ENCODE data around the gene ZNF322.
A peak's percentile ranks its signal among the peaks of the same experiment; 100 is the strongest.
"Not testable (repeated sequence)": the region's sequence is repeated elsewhere in the genome, so short reads cannot be mapped to it uniquely, and the experiment has no call there.

ZNF322 gene

DNA sequence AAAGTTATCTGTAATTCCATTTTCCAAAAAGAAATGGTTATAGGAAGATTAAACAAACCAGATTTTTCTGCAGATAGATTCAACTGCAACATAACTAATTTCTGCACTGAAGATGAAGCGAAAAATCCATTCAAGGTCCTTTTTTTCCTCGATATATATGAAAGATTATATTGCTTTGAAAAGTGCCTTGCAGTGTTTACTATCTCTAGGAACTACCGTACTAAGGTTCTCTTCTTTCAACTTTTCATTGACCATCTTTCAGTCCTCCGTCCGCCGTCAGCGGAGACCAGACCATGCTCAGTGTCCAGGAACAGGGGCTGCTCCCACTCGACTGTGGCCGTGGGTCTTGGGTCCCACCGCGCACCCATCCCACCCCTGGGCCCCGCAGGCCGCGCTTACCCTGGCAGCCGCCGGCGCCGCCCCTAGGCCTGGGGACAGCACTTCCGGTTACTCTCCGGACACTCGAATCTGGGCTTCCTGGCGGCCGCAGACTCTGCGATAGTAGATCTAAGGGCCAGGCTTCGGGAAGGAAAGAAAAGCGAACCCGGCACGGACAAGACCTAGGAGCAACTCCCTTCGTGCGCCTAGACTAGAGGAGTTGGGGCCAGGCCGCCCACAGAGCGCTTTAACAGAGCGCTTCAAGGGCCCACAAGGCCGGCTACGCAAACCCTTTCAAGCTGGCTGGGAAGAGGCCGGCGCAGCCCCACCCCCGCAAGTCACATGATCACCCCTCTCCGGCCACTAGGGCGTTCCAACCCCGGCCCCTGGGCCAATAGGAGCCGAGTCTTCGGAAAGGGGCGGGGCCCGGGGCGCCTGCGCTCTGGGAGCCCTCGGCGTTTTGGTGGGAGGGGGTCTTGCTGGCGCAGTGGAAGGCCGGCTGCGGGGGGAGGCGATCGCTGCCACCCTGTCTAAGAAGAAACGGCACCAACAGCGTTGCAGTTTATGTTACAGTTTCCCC, at the start of gene ZNF322:
TSS of gene ZNF322 (minus strand) at position 705 of the 958 bp plus-strand sequence. CDS start 21,193 bp downstream, outside the sequence.
- peak; percentile 99 for DNase-seq (ENCODE audit: low spot score)

DNA sequence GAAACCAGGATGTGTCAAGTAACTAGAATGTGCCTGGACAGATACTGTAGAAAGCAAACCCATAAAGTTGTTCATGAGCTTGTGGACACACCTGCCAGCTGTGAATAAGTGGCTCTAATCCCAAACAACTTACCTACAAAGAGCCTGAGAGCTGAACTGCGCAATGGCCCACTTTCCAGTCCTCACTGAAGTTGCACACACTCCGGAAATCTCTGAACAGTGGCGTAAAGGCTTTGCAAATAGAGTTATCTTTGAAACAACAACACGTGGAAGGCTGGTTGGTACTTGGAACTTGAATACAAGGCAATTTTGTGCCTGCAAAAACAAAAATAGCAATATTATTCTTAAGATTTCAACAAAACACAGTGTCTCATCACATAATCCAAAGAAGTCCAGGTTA, 46.2 kb upstream of the ZNF322 start:
- DNase-seq (ENCODE audit: low spot score): not testable (repeated sequence)

- DNase-seq (ENCODE audit: low spot score): not testable (repeated sequence)
These were observed 45.8 kb upstream of the ZNF322 start for GRCh38 chr6:26705352-26705751.

DNA sequence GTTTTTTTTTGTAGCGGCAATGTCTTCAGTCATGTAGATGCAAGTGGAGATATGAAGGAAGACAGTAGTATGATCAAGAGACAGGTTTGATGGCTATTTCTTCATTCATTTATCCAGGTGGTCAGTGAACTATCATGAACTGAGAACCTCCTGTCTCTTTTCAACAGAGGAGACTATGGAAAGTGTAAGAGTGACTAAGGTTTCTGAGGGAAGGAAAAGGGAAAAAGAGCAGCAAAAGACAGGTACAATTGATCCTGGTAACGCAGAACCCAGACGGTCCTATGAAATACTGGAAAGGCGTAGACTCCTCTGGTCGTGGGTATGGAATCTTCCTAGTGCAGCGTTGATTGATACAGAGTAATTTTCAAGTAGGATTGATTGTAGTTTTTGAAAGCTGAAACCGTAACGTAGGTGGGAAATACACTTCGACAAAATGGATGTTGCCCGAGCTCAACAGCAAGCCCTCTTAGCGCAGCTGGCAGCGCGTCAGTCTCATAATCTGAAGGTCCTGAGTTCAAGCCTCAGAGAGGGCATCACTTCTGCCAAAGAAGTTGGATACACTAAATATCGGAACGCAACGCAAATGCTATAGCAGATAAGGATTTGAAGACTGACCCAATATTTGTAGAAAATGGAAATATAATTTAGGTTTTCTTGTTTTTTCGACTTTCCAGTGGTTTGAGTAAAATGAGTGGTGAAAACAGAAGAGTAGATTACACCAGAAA, 41.6 kb upstream of the ZNF322 start:
- not testable (repeated sequence) for DNase-seq (ENCODE audit: low spot score)

GRCh38 chr6:26697496-26697895, 38.0 kb upstream of the ZNF322 start:
- not testable (repeated sequence) for DNase-seq (ENCODE audit: low spot score)

DNA sequence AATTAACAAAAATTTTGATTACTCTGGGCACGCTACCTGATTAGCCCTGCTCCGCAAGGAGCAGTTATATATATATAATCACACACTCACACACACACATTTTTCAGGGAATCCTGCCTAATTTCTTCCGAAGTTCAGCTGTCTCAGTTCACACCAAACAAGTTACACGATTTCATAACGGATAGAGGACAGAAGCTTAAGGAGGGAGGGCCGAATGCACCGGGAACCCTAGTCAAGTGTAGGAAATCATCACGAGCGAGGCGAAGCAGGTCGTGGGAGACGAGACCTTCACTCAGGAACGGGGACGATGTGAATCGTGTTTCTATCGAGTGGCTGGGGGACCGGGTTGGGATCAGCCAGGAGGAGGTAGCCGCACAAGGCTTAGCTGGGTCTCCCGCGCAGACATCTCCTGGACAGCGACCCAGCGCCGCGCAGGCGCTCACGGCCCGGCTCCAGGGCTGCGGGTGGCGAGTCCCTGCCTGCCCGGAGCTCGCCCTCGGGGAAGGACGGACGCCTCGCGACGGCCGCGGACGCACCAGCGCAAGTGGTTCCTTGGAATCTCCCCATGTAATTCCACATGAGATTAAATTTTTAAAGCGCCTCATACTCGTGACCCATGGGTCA, 29.9 kb upstream of the ZNF322 start:
- DNase-seq (ENCODE audit: low spot score): not testable (repeated sequence)

DNA sequence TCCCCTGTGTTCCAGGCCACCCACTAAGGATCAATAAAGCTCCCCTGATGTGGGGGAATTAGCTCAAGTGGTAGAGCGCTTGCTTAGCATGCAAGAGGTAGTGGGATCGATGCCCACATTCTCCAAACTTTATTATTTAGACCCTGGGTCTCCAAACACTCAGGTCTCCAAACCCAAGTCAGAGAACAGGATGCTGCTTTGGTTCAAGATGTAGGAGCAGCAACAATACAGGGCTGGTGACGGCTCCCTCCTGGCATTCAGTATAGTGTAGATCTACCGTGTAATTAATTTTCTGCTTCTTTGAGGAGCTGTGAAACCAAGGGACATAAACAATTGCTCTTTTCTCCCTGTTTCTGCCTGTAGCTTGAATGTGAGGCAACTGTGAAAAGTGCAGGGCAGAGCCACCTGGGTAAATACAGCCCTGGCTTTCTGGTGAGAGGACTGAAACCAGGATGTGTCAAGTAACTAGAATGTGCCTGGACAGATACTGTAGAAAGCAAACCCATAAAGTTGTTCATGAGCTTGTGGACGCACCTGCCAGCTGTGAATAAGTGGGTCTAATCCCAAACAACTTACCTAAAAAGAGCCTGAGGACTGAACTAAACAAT, 23.0 kb upstream of the ZNF322 start:
- DNase-seq (ENCODE audit: low spot score): not testable (repeated sequence)

GRCh38 chr6:26673287-26673686, 13.7 kb upstream of the ZNF322 start:
- DNase-seq (ENCODE audit: low spot score): not testable (repeated sequence)

- DNase-seq (ENCODE audit: low spot score): not testable (repeated sequence)
These were observed 11.0 kb upstream of the ZNF322 start for GRCh38 chr6:26670558-26670957.

DNA sequence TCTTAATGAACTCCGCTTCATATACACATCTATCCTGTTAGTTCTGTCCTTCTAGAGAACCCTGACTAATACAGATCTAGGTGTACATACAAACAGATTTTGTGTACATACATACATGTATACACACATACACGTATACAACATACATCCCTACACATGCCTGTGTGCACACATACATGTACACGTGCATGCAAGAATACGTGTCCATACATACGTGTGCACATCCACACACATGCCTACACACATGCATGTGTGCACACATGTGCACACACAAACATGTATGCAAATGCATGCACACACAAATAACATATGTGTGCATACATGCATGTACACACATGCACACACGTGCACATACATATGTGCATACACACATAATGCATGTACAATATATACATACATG, 10.5 kb upstream of the ZNF322 start:
- DNase-seq (ENCODE audit: low spot score): not testable (repeated sequence)

DNA sequence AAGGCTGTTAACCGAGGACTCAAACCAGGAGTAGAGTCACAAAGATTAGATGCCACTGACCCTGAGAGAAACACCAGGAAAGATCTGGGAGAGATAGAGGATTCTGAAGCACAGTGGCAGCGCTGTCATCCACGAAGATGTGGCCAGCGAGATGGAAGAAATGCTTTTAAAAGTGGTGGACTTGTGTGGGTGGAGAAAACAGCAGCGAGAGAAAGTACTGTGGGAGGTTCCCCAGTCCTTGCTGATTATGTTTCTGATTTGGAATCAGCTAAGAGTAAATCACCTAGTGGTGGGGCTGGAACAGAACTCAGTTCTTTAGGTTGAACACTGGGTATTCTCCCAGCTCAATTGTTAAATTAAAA, 435 bp upstream of the ZNF322 start:
- peak; percentile 54 for DNase-seq (ENCODE audit: low spot score)

DNA sequence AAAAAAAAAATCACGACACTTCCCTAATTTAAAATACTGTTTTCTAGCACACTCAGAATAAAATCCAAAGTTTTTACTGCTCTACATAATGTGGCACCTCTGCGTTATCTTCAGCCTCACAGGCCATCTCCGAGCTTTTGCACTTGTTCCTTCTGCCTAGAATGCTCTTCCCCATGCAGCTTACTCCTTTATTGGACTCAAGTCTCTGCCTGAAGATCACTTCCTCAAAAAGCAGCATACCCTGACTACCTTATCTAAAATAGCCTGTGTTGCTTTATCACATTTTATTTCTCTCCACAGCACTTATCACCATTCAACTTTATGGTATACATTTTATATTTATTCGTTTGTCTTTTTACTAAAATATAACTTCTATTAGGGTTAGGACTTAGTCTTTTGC, 2.3 kb downstream of the ZNF322 start:
- DNase-seq (ENCODE audit: low spot score): no peak

- no peak for DNase-seq (ENCODE audit: low spot score)
These were observed 6.5 kb downstream of the ZNF322 start for GRCh38 chr6:26653007-26653406.

GRCh38 chr6:26651133-26651781, 8.3 kb downstream of the ZNF322 start:
- no peak for DNase-seq (ENCODE audit: low spot score)

- no peak for DNase-seq (ENCODE audit: low spot score)
These were observed 13.5 kb downstream of the ZNF322 start for GRCh38 chr6:26646074-26646473.

DNA sequence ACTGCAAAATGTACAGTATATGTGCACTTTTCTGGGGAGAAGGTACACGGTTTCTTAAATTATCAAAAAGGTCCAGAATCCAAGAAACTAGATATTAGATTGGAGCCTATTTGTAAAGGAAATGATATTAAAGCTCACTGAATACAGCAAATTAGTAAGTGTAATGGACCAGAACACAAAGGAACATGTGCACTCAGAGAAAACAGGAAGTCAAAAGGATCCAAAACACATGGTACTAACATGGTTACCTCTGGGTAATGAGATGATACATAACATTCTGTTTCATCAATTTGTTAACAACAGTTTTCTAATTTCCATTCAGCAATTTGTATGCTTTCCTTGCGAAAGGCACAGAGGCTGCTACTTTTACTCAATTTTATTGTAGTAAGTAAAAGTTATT, 18.7 kb downstream of the ZNF322 start:
- DNase-seq (ENCODE audit: low spot score): no peak

DNA sequence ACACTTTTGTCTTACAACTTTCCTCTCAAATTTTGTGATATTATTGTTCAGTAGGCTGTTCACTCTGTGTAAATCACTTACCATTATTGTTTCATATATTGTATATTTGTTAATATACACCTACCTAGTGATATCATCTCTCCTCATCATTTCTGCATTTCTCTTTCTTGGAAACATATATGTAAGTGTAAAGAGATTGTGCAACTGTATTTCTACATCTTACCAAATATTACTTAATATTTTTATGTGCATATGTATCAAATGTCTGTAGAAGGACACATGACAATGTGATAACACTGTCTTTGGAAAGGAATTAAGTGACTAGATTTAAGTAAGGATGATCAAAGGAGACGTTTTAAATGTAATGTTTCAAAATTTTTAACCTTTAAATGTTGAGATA, 30.2 kb downstream of the ZNF322 start:
- DNase-seq (ENCODE audit: low spot score): no peak

DNA sequence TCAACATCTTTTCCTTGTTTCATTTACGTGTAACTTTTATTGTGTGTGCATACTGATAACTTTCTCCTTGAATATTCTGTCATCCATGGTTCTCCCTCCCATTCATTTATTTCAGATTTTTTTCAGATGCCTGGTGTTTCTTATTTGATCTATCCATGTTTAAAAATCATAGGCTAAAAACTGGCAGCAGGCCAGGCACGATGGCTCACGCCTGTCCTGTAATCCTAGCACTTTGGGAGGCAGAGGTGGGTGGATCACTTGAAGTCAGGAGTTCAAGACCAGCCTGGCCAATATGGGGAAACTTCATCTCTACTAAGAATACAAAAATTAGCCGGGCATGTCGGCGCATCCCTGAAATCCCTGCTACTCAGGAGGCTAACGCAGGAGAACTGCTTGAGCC, 31.7 kb downstream of the ZNF322 start:
- no peak for DNase-seq (ENCODE audit: low spot score)

GRCh38 chr6:26624557-26624956, 35.0 kb downstream of the ZNF322 start:
- DNase-seq (ENCODE audit: low spot score): no peak

DNA sequence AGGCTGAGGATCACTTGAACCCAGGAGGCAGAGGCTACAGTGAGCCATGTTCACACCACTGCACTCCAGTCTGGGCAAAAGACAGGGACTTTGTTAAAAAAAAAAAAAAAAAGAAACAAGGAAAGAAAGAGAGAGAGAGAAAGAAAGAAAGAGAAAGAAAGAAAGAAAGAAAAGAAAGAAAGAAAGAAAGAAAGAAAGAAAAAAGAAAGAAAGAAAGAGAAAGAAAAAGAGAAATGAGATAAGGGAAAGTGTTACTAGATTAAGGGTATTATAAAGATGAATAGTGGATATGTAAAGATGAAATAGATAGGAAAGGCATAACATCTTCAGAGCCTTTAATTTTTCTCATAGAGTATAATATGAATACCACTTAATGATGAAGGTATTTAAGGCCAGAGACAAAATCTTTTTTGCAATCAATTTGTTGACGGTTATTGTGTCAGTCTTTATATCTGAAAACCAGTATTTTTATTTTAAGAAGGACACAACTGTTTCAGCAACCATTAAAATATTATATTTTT, 36.1 kb downstream of the ZNF322 start:
- no peak for DNase-seq (ENCODE audit: low spot score)
